ENCODE results near the gene PSORS1C2.

DNA sequence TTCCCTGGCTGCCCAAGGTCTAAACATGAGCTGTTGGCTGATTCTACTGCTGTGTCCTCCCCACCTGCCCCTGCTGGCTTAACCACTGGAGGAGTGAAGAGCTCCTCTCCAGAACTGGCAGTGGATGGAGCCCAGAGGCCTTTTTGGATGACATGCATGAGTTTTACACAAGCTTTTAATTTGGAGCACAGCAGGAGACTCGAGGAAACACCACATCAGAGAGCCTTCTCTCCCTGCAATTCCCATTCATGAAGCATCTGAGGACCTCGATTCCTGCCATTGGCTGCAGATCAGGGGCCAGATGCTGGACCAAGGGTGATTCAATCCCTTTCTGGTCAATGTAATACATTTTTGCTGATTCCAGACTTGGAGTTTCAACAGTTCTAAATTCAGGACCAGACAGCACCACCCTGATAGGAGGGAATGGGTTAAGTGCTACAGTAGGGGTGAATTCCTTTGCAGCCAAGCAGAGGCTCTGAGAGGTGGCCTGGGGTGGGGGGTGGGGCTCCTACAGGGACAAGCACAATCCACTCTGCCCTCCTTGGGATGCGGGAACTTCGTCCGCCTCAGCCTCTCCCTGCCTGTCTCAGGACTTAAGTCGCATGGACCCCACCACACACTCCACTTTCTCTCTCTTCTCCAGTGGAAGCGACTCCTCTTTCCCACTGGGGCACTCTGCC, 24.9 kb downstream of the PSORS1C2 start:
- TF ChIP-seq EZH2 (IDR thresholded peaks at IDR 0.05; ENCODE audit: insufficient read depth, low read length), result no peak
- TF ChIP-seq, protein P1, sequence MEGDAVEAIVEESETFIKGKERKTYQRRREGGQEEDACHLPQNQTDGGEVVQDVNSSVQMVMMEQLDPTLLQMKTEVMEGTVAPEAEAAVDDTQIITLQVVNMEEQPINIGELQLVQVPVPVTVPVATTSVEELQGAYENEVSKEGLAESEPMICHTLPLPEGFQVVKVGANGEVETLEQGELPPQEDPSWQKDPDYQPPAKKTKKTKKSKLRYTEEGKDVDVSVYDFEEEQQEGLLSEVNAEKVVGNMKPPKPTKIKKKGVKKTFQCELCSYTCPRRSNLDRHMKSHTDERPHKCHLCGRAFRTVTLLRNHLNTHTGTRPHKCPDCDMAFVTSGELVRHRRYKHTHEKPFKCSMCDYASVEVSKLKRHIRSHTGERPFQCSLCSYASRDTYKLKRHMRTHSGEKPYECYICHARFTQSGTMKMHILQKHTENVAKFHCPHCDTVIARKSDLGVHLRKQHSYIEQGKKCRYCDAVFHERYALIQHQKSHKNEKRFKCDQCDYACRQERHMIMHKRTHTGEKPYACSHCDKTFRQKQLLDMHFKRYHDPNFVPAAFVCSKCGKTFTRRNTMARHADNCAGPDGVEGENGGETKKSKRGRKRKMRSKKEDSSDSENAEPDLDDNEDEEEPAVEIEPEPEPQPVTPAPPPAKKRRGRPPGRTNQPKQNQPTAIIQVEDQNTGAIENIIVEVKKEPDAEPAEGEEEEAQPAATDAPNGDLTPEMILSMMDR (IDR thresholded peaks at IDR 0.05; ENCODE audit: insufficient read depth, low read depth, low read length), result no peak

Data from astrocyte (in vitro differentiated cells and primary cell).